ENCODE results near the gene UBTD1.
"Not testable (repeated sequence)": the region's sequence is repeated elsewhere in the genome, so short reads cannot be mapped to it uniquely, and the experiment has no call there.

The UBTD1 gene

GRCh38 chr10:97538839-97539238 is 40.1 kb downstream of the UBTD1 start:
- no peak for DNase-seq (ENCODE audit: low spot score)

- no peak for DNase-seq (ENCODE audit: low spot score)
Observed at GRCh38 chr10:97539523-97540200, 40.9 kb downstream of the UBTD1 start.

GRCh38 chr10:97540669-97541500 is 42.2 kb downstream of the UBTD1 start:
- no peak for DNase-seq (ENCODE audit: low spot score)

GRCh38 chr10:97542169-97543024 is 43.7 kb downstream of the UBTD1 start:
- peak; percentile 79 for DNase-seq (ENCODE audit: low spot score)

GRCh38 chr10:97543025-97543546 is 44.4 kb downstream of the UBTD1 start:
- peak; percentile 95 for DNase-seq (ENCODE audit: low spot score)

- no peak for DNase-seq (ENCODE audit: low spot score)
Observed at GRCh38 chr10:97546456-97547270, 47.9 kb downstream of the UBTD1 start.

GRCh38 chr10:97547271-97547600 is 48.5 kb downstream of the UBTD1 start:
- DNase-seq (ENCODE audit: low spot score), result no peak

- no peak for DNase-seq (ENCODE audit: low spot score)
Observed at GRCh38 chr10:97547962-97548361, 49.2 kb downstream of the UBTD1 start.

GRCh38 chr10:97548828-97549455 is 50.2 kb downstream of the UBTD1 start:
- DNase-seq (ENCODE audit: low spot score), result no peak

- DNase-seq (ENCODE audit: low spot score), result peak; percentile 84
Observed at GRCh38 chr10:97549587-97550322, 51.0 kb downstream of the UBTD1 start.

- no peak for DNase-seq (ENCODE audit: low spot score)
Observed at GRCh38 chr10:97550336-97551149, 51.8 kb downstream of the UBTD1 start.

GRCh38 chr10:97551271-97551670 is 52.5 kb downstream of the UBTD1 start:
- no peak for DNase-seq (ENCODE audit: low spot score)

GRCh38 chr10:97553575-97554031 is 54.9 kb downstream of the UBTD1 start:
- peak; percentile 80 for DNase-seq (ENCODE audit: low spot score)

GRCh38 chr10:97554336-97554735 is 55.6 kb downstream of the UBTD1 start:
- not testable (repeated sequence) for DNase-seq (ENCODE audit: low spot score)

GRCh38 chr10:97555541-97555940 is 56.8 kb downstream of the UBTD1 start:
- not testable (repeated sequence) for DNase-seq (ENCODE audit: low spot score)

- DNase-seq (ENCODE audit: low spot score), result not testable (repeated sequence)
Observed at GRCh38 chr10:97560731-97561381, 62.1 kb downstream of the UBTD1 start.

- not testable (repeated sequence) for DNase-seq (ENCODE audit: low spot score)
Observed at GRCh38 chr10:97561386-97562077, 62.8 kb downstream of the UBTD1 start.

- not testable (repeated sequence) for DNase-seq (ENCODE audit: low spot score)
Observed at GRCh38 chr10:97562329-97562728, 63.6 kb downstream of the UBTD1 start.

All from Ammon's horn (tissue), 1 donor.